ENCODE results near the gene C1QTNF9. TPM values are rescaled to one million over a fixed set of nuclear protein-coding genes. Genes with fewer than 3 reads are reported as not detected.

The C1QTNF9 gene
- total RNA-seq, 3 donors from 2014 or later, result 0.38 to 0.54 TPM; not detected in 1

GRCh38 chr13:24267801-24268200 is 41.6 kb upstream of the C1QTNF9 start:
- H3K36me3 ChIP-seq (ENCODE audit: low read depth), result no peaks in the 10 kb centered on the region
- ATAC-seq (no peak), DNase-seq (no peak)
- H3K9me3 ChIP-seq, result no peaks in the 10 kb centered on the region
- peaks cover 27% of the 10 kb centered on the region for H3K4me1 ChIP-seq (ENCODE audit: low read depth)
- no peak overlapping the region for H3K4me3 ChIP-seq
- TF ChIP-seq, protein P1, sequence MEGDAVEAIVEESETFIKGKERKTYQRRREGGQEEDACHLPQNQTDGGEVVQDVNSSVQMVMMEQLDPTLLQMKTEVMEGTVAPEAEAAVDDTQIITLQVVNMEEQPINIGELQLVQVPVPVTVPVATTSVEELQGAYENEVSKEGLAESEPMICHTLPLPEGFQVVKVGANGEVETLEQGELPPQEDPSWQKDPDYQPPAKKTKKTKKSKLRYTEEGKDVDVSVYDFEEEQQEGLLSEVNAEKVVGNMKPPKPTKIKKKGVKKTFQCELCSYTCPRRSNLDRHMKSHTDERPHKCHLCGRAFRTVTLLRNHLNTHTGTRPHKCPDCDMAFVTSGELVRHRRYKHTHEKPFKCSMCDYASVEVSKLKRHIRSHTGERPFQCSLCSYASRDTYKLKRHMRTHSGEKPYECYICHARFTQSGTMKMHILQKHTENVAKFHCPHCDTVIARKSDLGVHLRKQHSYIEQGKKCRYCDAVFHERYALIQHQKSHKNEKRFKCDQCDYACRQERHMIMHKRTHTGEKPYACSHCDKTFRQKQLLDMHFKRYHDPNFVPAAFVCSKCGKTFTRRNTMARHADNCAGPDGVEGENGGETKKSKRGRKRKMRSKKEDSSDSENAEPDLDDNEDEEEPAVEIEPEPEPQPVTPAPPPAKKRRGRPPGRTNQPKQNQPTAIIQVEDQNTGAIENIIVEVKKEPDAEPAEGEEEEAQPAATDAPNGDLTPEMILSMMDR (IDR thresholded peaks at IDR 0.05), result no peak
- intact Hi-C loops (cut with DNase I, micrococcal nuclease), result no loop called here

- H3K36me3 ChIP-seq (ENCODE audit: low read depth), result no peaks in the 10 kb centered on the region
- H3K9me3 ChIP-seq, result no peaks in the 10 kb centered on the region
- DNase-seq (no peak), ATAC-seq (no peak)
- no peak overlapping the region for H3K4me3 ChIP-seq
- TF ChIP-seq, protein P1 (IDR thresholded peaks at IDR 0.05), result no peak
- intact Hi-C loops (cut with DNase I, micrococcal nuclease), result no loop called here
- H3K4me1 ChIP-seq (ENCODE audit: low read depth), result peaks cover 32% of the 10 kb centered on the region
Observed at GRCh38 chr13:24269821-24270220, 39.6 kb upstream of the C1QTNF9 start.

DNA sequence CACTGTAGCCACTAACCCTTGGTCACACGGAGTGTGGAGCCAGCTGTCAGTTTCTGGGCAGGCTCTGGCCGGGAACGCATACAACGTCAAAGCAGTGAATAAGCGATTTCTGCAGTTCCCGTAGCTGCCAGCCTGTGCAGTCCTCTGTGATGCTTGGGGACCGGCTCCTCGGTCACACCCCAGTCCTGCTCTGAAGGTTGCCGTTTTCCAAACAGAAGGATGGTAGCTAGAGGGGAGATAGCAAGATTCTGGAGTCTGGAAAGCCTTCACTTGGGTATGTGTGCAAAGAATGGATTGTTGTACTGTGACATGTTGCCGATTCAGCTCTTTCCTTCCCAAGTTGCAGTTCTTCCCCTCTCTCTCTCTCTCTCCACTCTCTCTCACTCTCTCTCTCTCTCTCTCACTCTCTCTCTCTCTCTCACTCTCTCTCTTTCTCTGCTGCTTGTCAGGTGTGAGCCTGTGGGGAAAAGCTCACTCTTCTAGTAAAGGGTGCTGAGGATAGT is 38.7 kb upstream of the C1QTNF9 start:
- TF ChIP-seq, protein P1 (IDR thresholded peaks at IDR 0.05), result no peak
- no peaks in the 10 kb centered on the region for H3K36me3 ChIP-seq (ENCODE audit: low read depth)
- no peak overlapping the region for H3K4me3 ChIP-seq
- peak; percentile 74 for ATAC-seq
- DNase-seq, result peak; percentile 63 to 84 (median 72)
- no peaks in the 10 kb centered on the region for H3K9me3 ChIP-seq
- intact Hi-C loops (cut with DNase I, micrococcal nuclease), result no loop called here
- peaks cover 32% of the 10 kb centered on the region for H3K4me1 ChIP-seq (ENCODE audit: low read depth)

- Histone ChIP-seq H3K4me3 (no peak overlapping the region), H3K36me3 (ENCODE audit: low read depth) (no peaks in the 10 kb centered on the region), H3K4me1 (ENCODE audit: low read depth) (peaks cover 32% of the 10 kb centered on the region), H3K9me3 (no peaks in the 10 kb centered on the region)
- intact Hi-C loops (cut with DNase I, micrococcal nuclease), result no loop called here
- TF ChIP-seq, protein P1 (IDR thresholded peaks at IDR 0.05), result no peak
- peak; percentile 3 for ATAC-seq
- no peak for DNase-seq
Observed at GRCh38 chr13:24271231-24271600, 38.2 kb upstream of the C1QTNF9 start.

GRCh38 chr13:24271601-24272451 is 37.6 kb upstream of the C1QTNF9 start:
- Histone ChIP-seq H3K4me1 (ENCODE audit: low read depth) (peaks cover 32% of the 10 kb centered on the region), H3K36me3 (ENCODE audit: low read depth) (no peaks in the 10 kb centered on the region), H3K4me3 (no peak overlapping the region), H3K9me3 (no peaks in the 10 kb centered on the region)
- intact Hi-C loops (cut with DNase I, micrococcal nuclease), result no loop called here
- TF ChIP-seq, protein P1 (IDR thresholded peaks at IDR 0.05), result no peak
- DNase-seq (peak; percentile 66 to 87 (median 83)), ATAC-seq (peak; percentile 76)
